GM12874 (cell line): ENCODE measurements around the gene FADS6.

Source experiments
- TF ChIP-seq, protein P1 (sequence below): IDR thresholded peaks from 2 replicates; pipeline ENCODE4 v1.5.1; 2011; ENCODE audit warnings: low read depth, mild to moderate bottlenecking, control low read depth, low read length, moderate library complexity; ENCODE audit not compliant: insufficient read depth

FADS6 gene

DNA sequence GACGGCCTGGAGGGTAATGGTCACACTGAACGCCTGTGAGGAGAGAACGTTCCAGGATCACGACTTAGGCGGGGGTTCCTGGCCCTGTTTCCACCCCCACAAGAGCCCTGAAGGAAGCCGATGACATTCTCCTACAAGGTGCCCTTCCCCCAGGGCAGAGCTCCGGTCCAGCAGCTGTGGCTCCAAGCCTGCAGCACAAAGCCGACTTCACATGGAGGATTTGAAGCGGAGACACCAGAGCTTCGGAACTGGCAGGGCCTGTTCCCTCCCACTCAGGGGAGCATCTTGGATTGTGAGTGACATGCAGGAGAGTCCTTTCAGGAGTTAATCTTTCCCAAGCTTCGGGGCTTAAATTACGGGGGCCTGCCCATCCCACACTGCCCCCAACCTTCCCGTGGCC lies 5.0 kb downstream of the FADS6 start:
- TF ChIP-seq, protein P1, sequence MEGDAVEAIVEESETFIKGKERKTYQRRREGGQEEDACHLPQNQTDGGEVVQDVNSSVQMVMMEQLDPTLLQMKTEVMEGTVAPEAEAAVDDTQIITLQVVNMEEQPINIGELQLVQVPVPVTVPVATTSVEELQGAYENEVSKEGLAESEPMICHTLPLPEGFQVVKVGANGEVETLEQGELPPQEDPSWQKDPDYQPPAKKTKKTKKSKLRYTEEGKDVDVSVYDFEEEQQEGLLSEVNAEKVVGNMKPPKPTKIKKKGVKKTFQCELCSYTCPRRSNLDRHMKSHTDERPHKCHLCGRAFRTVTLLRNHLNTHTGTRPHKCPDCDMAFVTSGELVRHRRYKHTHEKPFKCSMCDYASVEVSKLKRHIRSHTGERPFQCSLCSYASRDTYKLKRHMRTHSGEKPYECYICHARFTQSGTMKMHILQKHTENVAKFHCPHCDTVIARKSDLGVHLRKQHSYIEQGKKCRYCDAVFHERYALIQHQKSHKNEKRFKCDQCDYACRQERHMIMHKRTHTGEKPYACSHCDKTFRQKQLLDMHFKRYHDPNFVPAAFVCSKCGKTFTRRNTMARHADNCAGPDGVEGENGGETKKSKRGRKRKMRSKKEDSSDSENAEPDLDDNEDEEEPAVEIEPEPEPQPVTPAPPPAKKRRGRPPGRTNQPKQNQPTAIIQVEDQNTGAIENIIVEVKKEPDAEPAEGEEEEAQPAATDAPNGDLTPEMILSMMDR = no peak

DNA sequence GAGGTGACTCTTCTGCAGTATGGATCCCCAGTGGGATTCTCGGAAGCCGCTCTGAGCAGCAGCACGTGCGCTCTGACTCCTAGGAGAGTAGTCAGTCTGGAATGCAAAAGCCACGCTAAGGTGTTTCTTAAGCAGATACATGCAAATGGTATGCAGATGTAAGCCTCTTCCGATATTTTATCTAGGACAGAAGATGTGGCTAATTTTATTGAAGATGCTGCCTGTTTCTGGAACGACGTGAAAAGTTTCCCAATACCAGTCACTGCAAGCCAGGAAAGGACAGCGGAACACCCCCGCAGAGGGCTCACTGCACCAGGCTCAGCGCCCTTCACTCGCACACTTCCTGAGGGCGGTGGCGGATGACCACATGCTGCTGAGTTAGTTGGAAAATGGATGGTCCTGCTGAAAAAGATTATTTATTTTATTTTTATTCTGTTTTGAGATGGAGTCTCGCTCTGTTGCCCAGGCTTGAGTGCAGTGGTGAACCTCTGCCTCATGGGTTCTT lies 10.1 kb downstream of the FADS6 start:
- TF ChIP-seq, protein P1 = no peak

DNA sequence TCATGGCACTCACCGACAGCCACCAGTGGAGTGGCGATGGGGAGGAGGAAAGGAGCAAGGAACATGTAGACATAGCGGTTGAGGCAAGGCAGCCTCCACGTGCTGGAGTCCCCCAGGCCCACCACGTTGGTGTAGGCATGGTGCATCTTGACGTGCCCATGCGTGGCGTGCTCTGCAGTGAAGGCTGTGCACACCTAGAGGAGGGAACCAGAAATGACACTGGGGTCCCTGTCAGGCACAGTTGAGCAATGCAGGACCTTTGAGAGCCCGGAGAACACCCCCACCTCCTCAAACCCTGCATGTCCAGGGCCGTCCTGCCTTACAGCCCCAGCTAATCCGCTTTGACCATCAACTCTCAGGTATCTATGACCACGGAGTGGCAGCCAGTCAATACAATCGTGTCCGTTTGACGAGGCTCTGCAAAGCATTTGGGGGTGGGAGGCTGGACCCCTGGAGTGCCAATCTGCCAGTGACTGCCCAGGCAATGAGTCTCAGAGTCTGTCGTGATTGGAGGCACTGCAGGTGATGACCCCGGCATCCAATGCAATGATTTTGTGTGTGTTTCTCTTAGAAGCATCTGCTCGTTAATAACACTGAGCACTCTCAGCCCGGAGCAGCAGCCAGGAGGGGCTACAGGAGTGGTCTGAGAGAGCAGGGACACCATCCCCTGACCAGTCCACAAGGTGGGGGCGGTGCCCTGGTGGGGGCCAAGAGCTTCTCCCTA lies 10.8 kb downstream of the FADS6 start:
- TF ChIP-seq, protein P1 = no peak

DNA sequence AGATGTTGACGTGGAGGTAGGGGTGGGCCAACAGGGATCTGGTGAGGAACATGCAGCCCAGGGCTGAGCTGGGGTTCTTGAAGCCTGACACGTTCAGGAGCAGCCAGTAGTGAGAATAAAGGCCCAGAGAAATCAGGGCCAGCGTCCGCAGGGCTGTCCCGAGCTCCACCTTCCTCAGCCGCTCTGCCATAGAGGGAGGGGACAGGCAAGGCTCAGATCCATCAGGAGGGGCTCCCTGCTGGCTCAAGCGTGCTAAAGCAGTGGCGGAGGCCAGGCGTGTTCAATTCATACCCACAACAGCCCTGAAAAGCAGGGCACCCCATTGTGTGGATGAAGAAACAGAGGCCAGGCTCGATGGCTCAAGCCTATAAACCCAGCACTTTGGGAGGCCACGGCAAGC lies 12.4 kb downstream of the FADS6 start:
- TF ChIP-seq, protein P1 = no peak

DNA sequence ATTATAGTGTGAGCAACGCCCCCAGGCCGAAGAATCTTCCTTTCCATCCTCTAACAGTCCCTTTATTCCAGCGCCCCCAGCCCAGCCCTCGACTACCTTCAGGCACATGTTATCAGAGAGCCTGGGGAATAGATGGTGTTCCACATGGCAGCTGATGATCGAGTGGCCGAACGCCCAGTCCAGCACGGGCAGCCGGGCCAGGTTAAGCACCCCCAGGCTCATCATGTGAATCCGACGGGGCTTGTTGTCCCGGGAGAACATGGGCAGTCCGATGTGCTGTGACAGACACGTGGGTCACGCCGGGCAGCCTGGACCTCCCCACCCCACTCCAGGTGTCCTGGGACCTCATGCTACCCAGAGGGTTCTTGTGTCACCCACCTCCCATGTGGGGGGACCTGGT lies 14.1 kb downstream of the FADS6 start:
- TF ChIP-seq, protein P1 = no peak

DNA sequence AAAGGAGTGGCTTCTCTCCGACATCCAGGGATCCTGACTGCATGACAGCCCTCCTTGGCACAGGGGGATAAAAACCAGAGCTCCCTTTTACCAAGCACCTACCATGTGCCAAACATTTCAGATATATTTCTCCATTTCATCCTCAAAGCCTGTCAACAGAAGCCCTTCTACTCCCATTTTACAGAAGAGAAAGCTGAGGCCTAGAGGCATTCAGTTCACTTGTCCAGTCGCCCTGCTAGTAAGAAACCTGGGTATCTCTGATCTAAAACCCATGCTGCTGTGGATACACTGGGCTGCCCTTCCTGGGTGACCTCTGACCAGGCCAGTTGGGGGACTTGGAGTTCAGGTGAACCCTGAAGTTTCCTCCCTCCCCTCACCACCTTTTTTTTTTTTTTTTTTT lies 14.8 kb downstream of the FADS6 start:
- TF ChIP-seq, protein P1 = no peak

DNA sequence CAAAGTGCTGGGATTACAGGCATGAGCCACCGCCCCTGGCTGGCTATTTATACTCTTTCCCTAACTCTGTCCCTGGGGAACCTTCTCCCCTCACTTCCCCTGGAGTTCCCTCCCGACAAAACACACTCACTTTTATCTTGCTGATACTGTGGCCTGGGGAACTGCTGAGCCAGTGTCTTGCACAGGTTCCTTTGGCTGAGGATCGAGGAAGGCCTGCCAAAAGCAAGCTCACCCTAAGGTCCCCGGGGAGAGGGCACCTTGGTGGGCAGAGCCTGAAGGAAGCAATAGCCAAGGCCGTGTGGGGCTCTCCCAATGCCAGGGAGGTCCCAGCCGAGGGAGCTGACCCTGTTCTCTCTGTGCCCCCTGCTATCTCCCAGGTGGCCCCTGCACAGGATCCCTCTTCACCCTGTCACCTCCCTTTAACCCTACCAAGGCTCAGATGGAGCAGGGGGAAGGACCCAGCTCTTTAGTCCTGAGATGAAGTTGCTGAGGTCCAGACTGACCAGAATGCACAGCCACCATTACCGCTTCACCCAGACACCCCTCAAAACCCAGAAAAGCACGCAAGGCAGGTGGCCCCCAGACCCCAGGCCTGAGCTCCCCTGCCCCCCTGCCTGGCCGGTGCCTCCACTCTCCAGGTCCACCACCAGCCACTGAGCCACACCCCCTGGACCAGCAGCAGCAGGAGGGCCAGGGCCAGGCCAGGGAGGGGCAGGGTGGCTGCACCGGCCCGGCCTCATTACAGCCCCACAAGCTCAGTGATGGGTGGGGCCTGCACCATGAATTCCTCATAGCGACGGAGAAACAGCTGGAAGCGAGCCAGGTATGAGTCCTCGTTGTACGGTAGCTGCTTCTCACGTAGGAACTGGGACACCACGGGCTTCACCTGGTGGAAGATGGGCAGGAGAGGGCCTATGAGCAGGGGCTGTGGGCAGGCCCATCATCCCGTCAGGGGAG lies 15.6 kb downstream of the FADS6 start:
- TF ChIP-seq, protein P1 = no peak
